H1 (cell line): Measurements from ENCODE around the gene ZDHHC1. TPM values are rescaled to one million over a fixed set of nuclear protein-coding genes. Genes with fewer than 3 reads are reported as not detected.
A peak's percentile ranks its signal among the peaks of the same experiment; 100 is the strongest.

ENCODE experiments used
- CTCF ChIA-PET: fragments of 300-600 bp; sonication (Branson Sonifier 250); formaldehyde crosslinking; loops from one replicate; lab custom pipeline; 2021; ENCODE audit not compliant: partially characterized antibody; lab: Charles Lee
- POLR2A ChIA-PET: fragments of 300-600 bp; sonication (Branson Sonifier 250); formaldehyde crosslinking; loops from one replicate; lab custom pipeline; 2021; ENCODE audit warnings: inconsistent platforms; ENCODE audit not compliant: partially characterized antibody; lab: Charles Lee
- DNase-seq, 2 experiments: peaks; one replicate each; pipeline versions ENCODE4 v3.0.0 to v3.0.0-alpha.2; 2010 to 2022; ENCODE audit warnings: low spot score in 2 of 2, low read depth in 1 of 2, mixed read lengths in 1 of 2
- FAIRE-seq: peaks from 2 replicates; lab custom pipeline; 2011; peaks lifted over from hg19 to GRCh38; lab: Jason Lieb, UNC
- H2AFZ ChIP-seq: 2 replicates; pipeline ENCODE4 v1.8.1; 2012; ENCODE audit warnings: low read length, inconsistent platforms
- H2AK5ac ChIP-seq: 2 replicates; pipeline ENCODE4 v1.6.1; 2013; ENCODE audit warnings: low read depth, low read length
- H2BK120ac ChIP-seq: replicated peaks from 2 replicates; pipeline ENCODE3; 2013; ENCODE audit warnings: low read depth, low read length, inconsistent platforms
- H2BK12ac ChIP-seq: 2 replicates; pipeline ENCODE4 v1.6.1; 2013; ENCODE audit warnings: low read depth, low read length
- H2BK15ac ChIP-seq: 2 replicates; pipeline ENCODE4 v1.6.1; 2013; ENCODE audit warnings: low read length
- H2BK20ac ChIP-seq: 2 replicates; pipeline ENCODE4 v1.6.1; 2013; ENCODE audit warnings: low read length
- H2BK5ac ChIP-seq: 2 replicates; pipeline ENCODE4 v1.6.1; 2013; ENCODE audit warnings: low read depth, low read length
- H3K14ac ChIP-seq: 2 replicates; pipeline ENCODE4 v1.6.1; 2013; ENCODE audit warnings: inconsistent platforms; ENCODE audit not compliant: insufficient read length
- H3K18ac ChIP-seq: 2 replicates; pipeline ENCODE4 v1.6.1; 2013; ENCODE audit warnings: low read length; ENCODE audit errors: extremely low read depth
- H3K23ac ChIP-seq: 2 replicates; pipeline ENCODE4 v1.6.1; 2013; ENCODE audit warnings: inconsistent platforms; ENCODE audit not compliant: insufficient read length
- H3K23me2 ChIP-seq: 2 replicates; pipeline ENCODE4 v1.6.1; 2013; ENCODE audit warnings: low read depth, low read length
- H3K27ac ChIP-seq: 2 replicates; pipeline ENCODE4 v1.6.1; 2011; ENCODE audit warnings: low read depth, low read length, inconsistent platforms
- H3K27me3 ChIP-seq, 4 experiments: replicated peaks in 1 of 4; 1 replicate in 1 of 4; 2 replicates in 3 of 4; pipeline versions ENCODE4 v1.6.1 to v1.8.1; 2011 to 2013; ENCODE audit warnings: low read length in 3 of 4, mild to moderate bottlenecking in 3 of 4, inconsistent platforms in 2 of 4, mixed read lengths in 2 of 4, moderate library complexity in 1 of 4; ENCODE audit not compliant: control insufficient read depth in 3 of 4, insufficient read depth in 3 of 4; ENCODE audit errors: extremely low read depth in 1 of 4
- H3K36me3 ChIP-seq, 4 experiments: 2 replicates each; pipeline versions ENCODE4 v1.6.1 to v1.8.1; 2011 to 2013; ENCODE audit warnings: mild to moderate bottlenecking in 4 of 4, low read length in 3 of 4, moderate library complexity in 2 of 4, control low read depth in 1 of 4, inconsistent platforms in 1 of 4; ENCODE audit not compliant: insufficient read depth in 4 of 4, control insufficient read depth in 2 of 4
- H3K4ac ChIP-seq: replicated peaks from 2 replicates; pipeline ENCODE3; 2013; ENCODE audit warnings: low read length, low read depth, mixed read lengths, inconsistent platforms; ENCODE audit not compliant: insufficient read length
- H3K4me1 ChIP-seq, 4 experiments: replicated peaks in 1 of 4; 1 replicate in 1 of 4; 2 replicates in 3 of 4; pipeline versions ENCODE4 v1.6.1 to v1.8.1; 2011 to 2013; ENCODE audit warnings: low read length in 3 of 4, inconsistent platforms in 2 of 4, mixed read lengths in 1 of 4; ENCODE audit not compliant: insufficient read depth in 4 of 4, control insufficient read depth in 3 of 4
- H3K4me2 ChIP-seq, 2 experiments: 2 replicates each; pipeline versions ENCODE4 v1.6.1 to v1.8.1; 2011 to 2013; ENCODE audit warnings: low read depth in 2 of 2, low read length in 2 of 2, control low read depth in 1 of 2, inconsistent platforms in 1 of 2, mild to moderate bottlenecking in 1 of 2; ENCODE audit not compliant: insufficient read depth in 1 of 2
- H3K4me3 ChIP-seq, 4 experiments: fragments of 200-600, 300-600 bp in 1 of 4; sonication (generic), shearing (Covaris generic), sonication (Bioruptor Twin) in 1 of 4; 2 replicates each; pipeline versions ENCODE4 v1.5.1 to v1.8.1; 2011 to 2016; ENCODE audit warnings: low read length in 4 of 4, low read depth in 3 of 4, control low read depth in 2 of 4, inconsistent platforms in 2 of 4, mild to moderate bottlenecking in 2 of 4, mixed read lengths in 1 of 4, moderate library complexity in 1 of 4; ENCODE audit not compliant: insufficient read depth in 2 of 4; ENCODE audit errors: extremely low read depth in 1 of 4
- H3K56ac ChIP-seq: replicated peaks from 2 replicates; pipeline ENCODE3; 2013; ENCODE audit warnings: low read depth, mild to moderate bottlenecking, mixed read lengths, low read length, inconsistent platforms; ENCODE audit not compliant: insufficient read length
- H3K79me1 ChIP-seq: 2 replicates; pipeline ENCODE4 v1.6.1; 2013; ENCODE audit warnings: low read depth, low read length, control low read depth
- H3K79me2 ChIP-seq, 2 experiments: 2 replicates each; pipeline versions ENCODE4 v1.6.1 to v1.8.1; 2012 to 2013; ENCODE audit warnings: low read length in 2 of 2, mild to moderate bottlenecking in 2 of 2, inconsistent platforms in 1 of 2; ENCODE audit not compliant: insufficient read depth in 2 of 2, control insufficient read depth in 1 of 2
- H3K9ac ChIP-seq, 4 experiments: replicated peaks in 1 of 4; 1 replicate in 1 of 4; 2 replicates in 3 of 4; pipeline versions ENCODE4 v1.6.1 to v1.8.1; 2011 to 2013; ENCODE audit warnings: low read depth in 3 of 4, low read length in 3 of 4, control low read depth in 2 of 4, mild to moderate bottlenecking in 2 of 4, moderate library complexity in 2 of 4, inconsistent platforms in 1 of 4; ENCODE audit errors: extremely low read depth in 1 of 4
- H3K9me3 ChIP-seq, 2 experiments: 2 replicates each; pipeline versions ENCODE4 v1.6.1 to v1.8.1; 2012 to 2013; ENCODE audit warnings: mild to moderate bottlenecking in 2 of 2, moderate library complexity in 2 of 2, control low read depth in 1 of 2, inconsistent platforms in 1 of 2, low read depth in 1 of 2, low read length in 1 of 2, mixed read lengths in 1 of 2; ENCODE audit not compliant: insufficient read depth in 2 of 2
- H4K20me1 ChIP-seq, 2 experiments: replicated peaks in 1 of 2; 2 replicates each; pipeline versions ENCODE3 to v1.8.1; 2011 to 2013; ENCODE audit warnings: inconsistent platforms in 2 of 2, low read length in 2 of 2, mild to moderate bottlenecking in 1 of 2; ENCODE audit not compliant: insufficient read depth in 2 of 2, control insufficient read depth in 1 of 2
- H4K5ac ChIP-seq: 2 replicates; pipeline ENCODE4 v1.6.1; 2013; ENCODE audit warnings: low read length, low read depth, mixed read lengths, inconsistent platforms; ENCODE audit not compliant: insufficient read length
- H4K8ac ChIP-seq: 2 replicates; pipeline ENCODE4 v1.8.0; 2013; ENCODE audit warnings: mild to moderate bottlenecking, moderate library complexity, low read length, inconsistent platforms; ENCODE audit not compliant: insufficient read depth; ENCODE audit errors: extremely low read depth
- H4K91ac ChIP-seq: replicated peaks from 2 replicates; pipeline ENCODE3; 2013; ENCODE audit warnings: low read length, mixed read lengths, inconsistent platforms; ENCODE audit not compliant: insufficient read length
- CTBP2 ChIP-seq: IDR thresholded peaks from 2 replicates; pipeline ENCODE4 v1.7.0; 2011; ENCODE audit warnings: borderline replicate concordance, mild to moderate bottlenecking, moderate library complexity, mixed read lengths, low read length; ENCODE audit not compliant: insufficient read depth, insufficient read length
- KDM1A ChIP-seq: fragments of 200-600, 300-600 bp; sonication (generic); IDR thresholded peaks from 2 replicates; pipeline ENCODE4 v1.7.1; 2016; ENCODE audit warnings: mild to moderate bottlenecking, low read length, borderline replicate concordance
- WGBS, 2 experiments: shearing (Covaris generic) in 1 of 2; methylation state at CpG; one replicate each; pipeline versions ENCODE4 v1.1.6 to v1.1.7; 2013 to 2015; ENCODE audit warnings: low lambda C conversion rate in 2 of 2, mixed read lengths in 2 of 2, inconsistent platforms in 1 of 2, low coverage in 1 of 2, missing lambda C conversion rate in 1 of 2; ENCODE audit not compliant: insufficient replicate concordance in 2 of 2, insufficient coverage in 1 of 2, insufficient read length in 1 of 2; ENCODE audit errors: extremely low coverage in 1 of 2, missing lambda C conversion rate in 1 of 2; 5-methylcytosine and 5-hydroxymethylcytosine counted together
- polyA plus RNA-seq, 7 experiments: library from polyadenylated mRNA; depleted of rRNA in 3 of 7; stranded (reverse) in 5 of 7; unstranded in 2 of 7; fragments of >200 nt in 5 of 7; fragments of 200-250 nt in 2 of 7; gene quantifications; 1 replicate in 5 of 7; 2 replicates in 1 of 7; 4 replicates in 1 of 7; pipeline versions ENCODE4 v1.2.1 to v1.2.3, GENCODE V29; 2011 to 2013; ENCODE audit warnings: missing spikeins in 2 of 7, mixed read lengths in 2 of 7
- total RNA-seq: library from RNA; stranded (reverse); fragmentation: NEBNext Ultra II Directional; extraction: Animal tissue kit (Norgen Biotek cat#: 25700); gene quantifications from 2 replicates; pipeline ENCODE4 v1.2.1, GENCODE V29; 2021

The ZDHHC1 gene
- total and polyA plus RNA-seq, 2 of the 8 experiments (the other 6 are each of a cell fraction or from before 2014, with no cell fraction given) = 3.1 to 4.9 TPM

DNA sequence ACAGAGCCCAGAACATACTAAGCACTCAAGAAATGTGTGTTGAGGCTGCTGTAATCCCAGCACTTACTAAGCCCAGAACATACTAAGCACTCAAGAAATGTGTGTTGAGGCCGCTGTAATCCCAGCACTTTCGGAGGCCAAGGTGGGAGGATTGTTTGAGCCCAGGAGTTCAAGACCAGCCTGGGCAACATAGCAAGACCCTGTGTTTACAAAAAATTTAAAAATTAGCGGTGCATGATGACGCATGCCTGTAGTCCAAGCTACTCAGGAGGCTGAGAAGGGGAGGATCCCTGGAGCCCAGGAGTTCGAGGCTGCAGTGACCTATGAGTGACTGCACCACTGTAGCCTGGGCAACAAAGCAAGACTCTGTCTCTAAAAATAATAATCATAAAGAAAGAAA, 6.7 kb upstream of the ZDHHC1 start:
- DNase-seq = no peak
- no peaks in the 10 kb centered on the region; the same call in 1 of the 2 replicates for H3K79me1 ChIP-seq
- ChIA-PET CTCF (interaction anchor here (1.5 to 24.6 kb wide), 6 partner anchors 10 to 41 kb away, joined by 3 to 476 read pairs (median 114); partner anchors contain the start of gene TPPP3), POLR2A (interaction anchor here (2.2 to 2.7 kb wide), 2 partner anchors 8 to 9 kb away, joined by 14 to 16 read pairs; partner anchors contain the start of gene HSD11B2)
- H2BK12ac ChIP-seq = peak overlapping the region; percentile 98; the same call in 1 of the 2 replicates
- no peak overlapping the region for H3K56ac ChIP-seq
- H2BK120ac ChIP-seq = peak overlapping the region; percentile 47
- H2BK15ac ChIP-seq = peak overlapping the region; percentile 53; the same call in 1 of the 2 replicates
- no peak overlapping the region for H3K14ac ChIP-seq
- H3K4me2 ChIP-seq = peak overlapping the region in 1 of 2 experiments; percentile 86; a peak in 1 of 4 replicates
- no peak overlapping the region; the same call in 1 of the 2 replicates for H2BK5ac ChIP-seq
- no peak overlapping the region for H3K23ac ChIP-seq
- peak overlapping the region; percentile 98 for H2BK20ac ChIP-seq
- H3K27me3 ChIP-seq = no peaks in the 10 kb centered on the region
- H3K27ac ChIP-seq = no peak overlapping the region
- 89% methylated on average over 5 of the region's 5 CpGs; no CpG with 5 or more reads in 1 of the 2 experiments for WGBS, 2 experiments
- peaks cover 22 to 34% (median 28%) of the 10 kb centered on the region in 4 experiments for H3K4me1 ChIP-seq
- H3K4me3 ChIP-seq = no peak overlapping the region
- no peak overlapping the region for H4K5ac ChIP-seq
- no peaks in the 10 kb centered on the region for H3K23me2 ChIP-seq
- H3K9me3 ChIP-seq = no peaks in the 10 kb centered on the region
- no peak overlapping the region for H3K9ac ChIP-seq
- TF ChIP-seq KDM1A = peak; percentile 32; the same call in 1 of the 2 replicates
- TF ChIP-seq CTBP2 = no peak
- TF ChIP-seq, all 59 proteins: peak for 1
- Histone ChIP-seq H3K4ac (no peak overlapping the region), H4K20me1 (no peaks in the 10 kb centered on the region), H2AFZ (no peak overlapping the region), H3K18ac (peak overlapping the region; percentile 73; the same call in 1 of the 2 replicates), H4K91ac (peak overlapping the region; percentile 18), H3K36me3 (no peaks in the 10 kb centered on the region), H2AK5ac (peak overlapping the region; percentile 45; the same call in 1 of the 2 replicates), H4K8ac (no peak overlapping the region), H3K79me2 (no peaks in the 10 kb centered on the region)
- FAIRE-seq = no peak
